HG03442 (cell line): ENCODE measurements around the gene ASCC3.

Experiments
- ATAC-seq: cut with Tn5 transposase; IDR thresholded peaks from one replicate; pipeline ENCODE4 v1.9.1; 2021; ENCODE audit warnings: mild to moderate bottlenecking, moderate library complexity; ENCODE audit not compliant: unreplicated experiment

The ASCC3 gene

GRCh38 chr6:100730001-100730980 lies 150.8 kb downstream of the ASCC3 start:
- no peak for ATAC-seq

GRCh38 chr6:100726666-100727065 lies 154.5 kb downstream of the ASCC3 start:
- no peak for ATAC-seq

GRCh38 chr6:100724696-100725095 lies 156.4 kb downstream of the ASCC3 start:
- no peak for ATAC-seq

GRCh38 chr6:100724222-100724621 lies 156.9 kb downstream of the ASCC3 start:
- no peak for ATAC-seq

- ATAC-seq, result no peak
These were observed 159.9 kb downstream of the ASCC3 start for GRCh38 chr6:100721256-100721655.

GRCh38 chr6:100719883-100720682 lies 161.0 kb downstream of the ASCC3 start:
- no peak for ATAC-seq

GRCh38 chr6:100712997-100713396 lies 168.1 kb downstream of the ASCC3 start:
- ATAC-seq, result no peak

GRCh38 chr6:100706491-100706890 lies 174.6 kb downstream of the ASCC3 start:
- ATAC-seq, result no peak

GRCh38 chr6:100704961-100705360 lies 176.2 kb downstream of the ASCC3 start:
- no peak for ATAC-seq

GRCh38 chr6:100701728-100702127 lies 179.4 kb downstream of the ASCC3 start:
- ATAC-seq, result no peak

- no peak for ATAC-seq
These were observed 181.1 kb downstream of the ASCC3 start for GRCh38 chr6:100700009-100700408.

GRCh38 chr6:100695445-100695844 lies 185.7 kb downstream of the ASCC3 start:
- ATAC-seq, result no peak

GRCh38 chr6:100693249-100693927 lies 187.7 kb downstream of the ASCC3 start:
- no peak for ATAC-seq

GRCh38 chr6:100691972-100692371 lies 189.2 kb downstream of the ASCC3 start:
- no peak for ATAC-seq

- no peak for ATAC-seq
These were observed 194.9 kb downstream of the ASCC3 start for GRCh38 chr6:100686216-100686615.

GRCh38 chr6:100685747-100686146 lies 195.4 kb downstream of the ASCC3 start:
- no peak for ATAC-seq

- no peak for ATAC-seq
These were observed 201.0 kb downstream of the ASCC3 start for GRCh38 chr6:100680163-100680562.

- no peak for ATAC-seq
These were observed 203.1 kb downstream of the ASCC3 start for GRCh38 chr6:100678027-100678426.

- ATAC-seq, result no peak
These were observed 203.9 kb downstream of the ASCC3 start for GRCh38 chr6:100677240-100677639.

- ATAC-seq, result no peak
These were observed 207.5 kb downstream of the ASCC3 start for GRCh38 chr6:100673641-100674040.

GRCh38 chr6:100671740-100672139 lies 209.4 kb downstream of the ASCC3 start:
- no peak for ATAC-seq
